Omental fat pad (tissue), 4 donors: Measurements from ENCODE around the gene NATD1. TPM values are rescaled to one million over a fixed set of nuclear protein-coding genes. Genes with fewer than 3 reads are reported as not detected.

Experiments
- ATAC-seq: fragments of 150-250 bp; one replicate; pipeline ENCODE4 v1.9.1; 2016; ENCODE audit warnings: mild to moderate bottlenecking, moderate library complexity; ENCODE audit not compliant: low FRiP score
- DNase-seq: peaks from one replicate; pipeline ENCODE4 v3.0.0-alpha.2; 2019; ENCODE audit warnings: low spot score
- CTCF ChIP-seq, 3 donors: fragments of 450-650 bp; IDR thresholded peaks; one replicate each; pipeline ENCODE4 v1.5.1; 2016 to 2017; ENCODE audit warnings: antibody characterized with exemption in 3 of 3, mild to moderate bottlenecking in 3 of 3, moderate library complexity in 2 of 3
- total RNA-seq, 4 donors: library from RNA; depleted of rRNA; stranded (reverse); fragments of >200 nt; gene quantifications; one replicate each; pipeline ENCODE4 v1.1.0, GENCODE V29; 2016

Gene NATD1
- total RNA-seq, 4 donors from 2014 or later: 7.5 to 19.1 (median 9.6) TPM

- DNase-seq: no peak
- TF ChIP-seq CTCF (IDR thresholded peaks at IDR 0.05): no peak
- ATAC-seq: no peak
Observed at GRCh38 chr17:21262259-21262993, 9.2 kb upstream of the NATD1 start.

DNA sequence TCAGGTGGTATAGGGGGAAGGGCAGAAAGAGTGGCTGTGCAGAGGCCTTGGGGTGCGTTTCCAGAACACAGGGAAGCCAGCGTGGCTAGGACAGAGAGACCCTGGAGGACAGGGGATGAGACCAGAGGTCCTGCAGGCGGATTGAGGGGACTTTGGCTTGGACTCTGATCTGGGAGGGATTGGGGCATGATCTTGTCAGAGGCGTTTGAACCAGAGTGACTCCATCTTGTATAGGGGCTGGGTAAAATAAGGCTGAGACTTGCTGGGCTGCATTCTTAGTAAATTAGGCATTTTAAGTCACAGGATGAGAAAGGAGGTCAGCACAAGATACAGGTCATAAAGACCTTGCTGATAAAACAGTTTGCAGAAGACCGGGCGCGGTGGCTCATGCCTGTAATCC, 5.4 kb upstream of the NATD1 start:
- ATAC-seq (no peak), DNase-seq (no peak)
- TF ChIP-seq CTCF (IDR thresholded peaks at IDR 0.05): no peak

GRCh38 chr17:21253646-21254441, 634 bp upstream of the NATD1 start:
- ATAC-seq (no peak), DNase-seq (no peak)
- TF ChIP-seq CTCF (IDR thresholded peaks at IDR 0.05): no peak

DNA sequence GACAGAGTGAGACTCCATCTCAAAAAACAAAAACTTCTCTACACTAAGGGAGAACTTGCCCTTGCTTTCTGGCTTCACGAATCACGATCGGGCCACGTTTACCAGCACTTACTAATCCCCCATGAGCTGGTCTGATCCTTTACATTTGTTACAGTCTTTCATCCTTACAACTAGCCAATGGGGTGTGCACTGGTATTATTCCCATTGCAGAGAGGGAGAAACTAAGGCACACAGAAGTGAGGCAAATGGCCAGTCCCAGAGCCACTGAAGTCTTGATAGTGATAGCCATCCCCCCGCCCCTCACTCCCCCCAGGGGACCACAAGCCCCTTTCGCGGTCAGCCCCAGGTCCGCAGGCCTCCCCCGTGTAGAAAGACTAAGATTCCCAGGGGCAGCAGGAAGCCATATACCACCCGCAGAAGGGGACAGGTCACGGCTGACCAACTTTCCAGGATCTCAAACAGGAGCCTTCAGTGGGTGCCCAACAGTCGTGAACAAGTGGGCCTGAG, 868 bp downstream of the NATD1 start:
- no peak for ATAC-seq
- DNase-seq: no peak

DNA sequence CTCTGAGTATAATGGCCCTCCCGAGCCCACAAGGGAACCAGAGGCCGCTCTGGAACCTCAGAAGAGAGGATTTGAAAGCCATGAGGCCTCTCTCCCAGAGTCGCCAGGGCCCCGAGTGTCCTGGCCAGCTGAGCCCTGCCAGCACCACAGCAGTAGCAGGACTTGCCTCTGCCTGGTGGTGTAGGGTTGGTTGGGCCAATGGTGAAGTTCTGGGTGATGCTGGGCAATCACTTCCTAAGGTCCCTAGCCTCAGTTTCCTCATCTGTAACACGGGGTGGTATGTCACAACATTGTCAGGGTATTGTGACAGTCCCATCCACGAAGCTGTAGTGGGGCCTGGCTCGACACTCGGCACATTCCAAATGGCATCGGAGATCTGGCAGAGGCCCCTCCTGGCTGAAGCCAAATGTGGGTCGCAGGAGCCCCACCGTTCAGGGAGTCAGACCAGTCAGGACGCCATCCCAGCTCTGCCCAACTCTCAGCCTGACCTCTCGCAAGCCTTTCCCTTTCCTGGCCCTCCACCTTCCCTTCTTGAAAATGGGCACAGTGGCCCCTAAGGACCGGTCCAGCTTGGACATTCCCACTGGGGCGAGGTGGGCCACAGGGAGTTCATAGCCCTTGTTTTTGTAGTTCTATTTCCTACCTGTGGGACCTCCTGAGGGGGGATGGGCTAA, 1.7 kb downstream of the NATD1 start:
- DNase-seq (no peak), ATAC-seq (no peak)
- TF ChIP-seq CTCF (IDR thresholded peaks at IDR 0.05): no peak

More for the DNA sequence above, 868 bp downstream of the NATD1 start:
- TF ChIP-seq CTCF (IDR thresholded peaks at IDR 0.05): no peak

GRCh38 chr17:21250854-21251253, 2.4 kb downstream of the NATD1 start:
- ATAC-seq: no peak
- no peak for DNase-seq
- no peak for TF ChIP-seq CTCF (IDR thresholded peaks at IDR 0.05)
